NCI-H1105 treated with DMSO at 0.1 percent for 48 hours (cell line): ENCODE measurements around the gene AGMO.

Experiments
- DNase-seq: peaks from one replicate; lab custom pipeline; 2025; lab: John Stamatoyannopoulos, UW

Gene AGMO

GRCh38 chr7:15561835-15562234, at the start of gene AGMO:
Gene AGMO (minus strand): TSS chr7:15562015.
- DNase-seq = peak; percentile 32

GRCh38 chr7:15610503-15610902, 48.7 kb upstream of the AGMO start:
- DNase-seq = no peak

GRCh38 chr7:15609287-15609686, 47.5 kb upstream of the AGMO start:
- no peak for DNase-seq

GRCh38 chr7:15607529-15608210, 45.9 kb upstream of the AGMO start:
- no peak for DNase-seq

DNA sequence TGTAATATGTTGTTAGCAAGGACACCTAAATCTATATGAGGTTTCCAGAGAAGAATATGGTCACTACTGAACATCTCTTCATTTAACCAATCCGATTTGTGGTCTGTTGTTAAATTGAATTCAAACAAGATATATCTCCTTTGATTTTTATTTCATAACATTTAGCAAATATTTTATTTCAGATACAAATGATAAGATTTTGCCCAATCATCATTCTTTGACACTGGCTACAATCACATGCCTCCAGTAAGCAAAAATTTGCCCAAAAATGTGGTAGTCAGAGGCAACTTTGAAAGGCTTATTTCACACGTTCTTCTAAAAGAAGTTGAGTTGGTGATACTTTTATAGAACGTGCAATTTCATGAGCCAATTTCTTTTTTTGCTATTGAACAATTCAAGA, 44.7 kb upstream of the AGMO start:
- DNase-seq = no peak

DNA sequence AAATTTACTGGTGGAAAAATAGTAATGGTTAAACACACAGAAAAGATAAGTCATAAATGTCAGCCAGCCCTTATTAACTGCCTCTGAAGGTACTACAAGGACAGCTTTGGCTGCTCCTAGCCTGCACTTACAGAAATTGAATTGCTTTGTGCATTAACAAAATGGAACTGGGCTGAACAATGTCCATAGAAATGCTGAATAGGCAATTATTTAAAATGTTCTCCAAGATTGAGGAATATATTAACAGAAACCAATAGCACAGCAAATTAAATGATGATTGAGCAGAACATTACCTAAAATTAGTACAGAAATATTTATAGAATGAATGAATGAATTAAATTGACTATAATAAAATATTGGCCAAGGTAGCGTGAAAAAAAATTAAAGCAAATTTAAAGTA, 42.4 kb upstream of the AGMO start:
- DNase-seq = no peak

GRCh38 chr7:15603124-15603523, 41.3 kb upstream of the AGMO start:
- DNase-seq = no peak

DNA sequence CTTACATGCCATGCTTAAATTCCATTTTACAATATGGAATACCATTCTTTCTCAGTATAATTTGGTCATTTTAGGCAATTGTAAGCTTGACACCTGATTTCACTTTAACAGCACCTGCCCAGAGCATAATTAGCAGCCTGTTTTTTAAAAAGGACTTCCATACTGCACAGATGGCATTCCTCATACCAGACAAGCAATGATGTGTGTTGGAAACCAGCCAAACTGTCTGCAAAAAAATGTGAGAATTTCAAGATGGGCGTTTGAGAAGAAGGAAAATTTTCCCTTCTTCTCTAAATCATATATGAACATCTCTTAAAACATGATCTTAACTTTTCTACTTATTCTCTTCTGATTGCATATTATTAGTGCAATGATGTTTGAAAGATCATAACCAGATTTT, 40.4 kb upstream of the AGMO start:
- DNase-seq = peak; percentile 77

- DNase-seq = no peak
These were observed 39.4 kb upstream of the AGMO start for GRCh38 chr7:15601175-15601574.

- DNase-seq = no peak
These were observed 38.5 kb upstream of the AGMO start for GRCh38 chr7:15600298-15600697.

DNA sequence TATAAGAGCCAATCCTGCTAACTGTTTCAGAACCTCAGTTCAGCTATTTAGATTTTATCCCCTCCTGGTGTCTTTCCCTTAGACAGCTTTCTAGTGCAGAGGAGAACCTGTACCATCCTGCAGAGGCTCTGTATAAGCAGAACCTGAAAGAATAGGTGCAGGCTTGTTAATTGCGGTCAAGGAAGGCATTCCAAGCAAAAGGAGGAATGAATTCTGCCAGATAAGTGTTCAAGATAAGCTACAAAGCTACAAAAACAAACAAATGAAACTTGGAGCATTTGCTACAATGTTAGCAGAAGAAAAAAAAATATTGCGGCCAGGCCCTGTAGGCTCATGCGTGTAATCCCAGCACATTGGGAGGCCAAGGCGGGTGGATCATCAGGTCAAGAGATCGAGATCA, 32.6 kb upstream of the AGMO start:
- DNase-seq = no peak

DNA sequence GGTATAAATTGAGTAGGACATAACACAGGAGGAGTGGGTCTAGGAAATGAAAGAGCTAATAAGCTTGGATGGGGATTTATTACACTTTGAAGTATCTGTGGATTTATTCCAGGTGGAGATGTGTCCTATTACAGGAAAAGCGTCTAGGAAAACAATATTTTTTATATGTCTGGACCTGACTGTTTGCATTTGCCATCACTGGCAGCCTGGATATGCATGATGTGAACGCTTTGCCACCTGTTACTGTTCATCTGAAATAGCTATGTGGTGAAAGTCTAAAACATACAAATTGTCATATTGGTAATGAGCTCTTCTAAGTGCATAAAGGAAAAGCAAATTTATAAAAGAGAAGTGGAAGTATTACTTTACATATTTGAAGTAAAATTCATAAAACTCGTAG, 31.6 kb upstream of the AGMO start:
- DNase-seq = peak; percentile 68

DNA sequence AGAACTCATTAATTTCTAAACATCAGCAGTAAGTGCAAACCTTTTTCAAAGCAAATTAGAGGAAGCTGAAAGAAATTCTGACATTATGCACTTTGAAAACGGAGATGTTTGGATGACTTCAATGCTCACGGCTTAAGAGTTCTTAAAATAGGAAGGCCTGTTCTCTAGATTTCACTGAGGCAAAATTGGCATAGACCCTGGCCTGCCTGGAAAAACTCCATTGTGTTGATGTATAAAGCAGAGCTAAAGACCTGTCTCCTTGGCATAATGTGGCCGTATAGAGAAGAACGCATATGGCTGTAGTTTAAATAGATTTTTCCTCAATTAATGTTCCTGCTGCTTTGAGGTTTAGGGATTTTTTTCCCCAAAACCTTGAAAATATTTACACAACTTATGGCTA, 24.5 kb upstream of the AGMO start:
- no peak for DNase-seq

GRCh38 chr7:15584575-15584974, 22.8 kb upstream of the AGMO start:
- DNase-seq = no peak

DNA sequence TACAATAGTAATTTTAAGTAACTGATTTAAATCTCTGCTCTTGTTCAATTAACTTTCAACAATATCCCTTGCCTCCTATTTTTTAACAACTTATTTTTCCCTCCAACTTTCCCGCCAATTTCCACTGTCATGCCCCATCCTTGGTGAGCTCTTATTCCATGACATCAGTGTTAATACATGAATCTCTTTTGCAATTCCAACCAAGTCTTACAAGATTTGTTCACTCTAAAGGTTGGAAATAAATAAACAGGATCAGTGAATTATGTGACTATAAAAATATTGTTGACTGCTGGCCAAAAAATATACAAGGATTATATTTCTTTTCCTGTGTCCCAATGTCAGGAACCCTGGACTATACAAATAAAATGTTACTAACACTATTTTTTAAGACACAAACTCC, 21.0 kb upstream of the AGMO start:
- no peak for DNase-seq

GRCh38 chr7:15581352-15581951, 19.6 kb upstream of the AGMO start:
- DNase-seq = peak; percentile 94

DNA sequence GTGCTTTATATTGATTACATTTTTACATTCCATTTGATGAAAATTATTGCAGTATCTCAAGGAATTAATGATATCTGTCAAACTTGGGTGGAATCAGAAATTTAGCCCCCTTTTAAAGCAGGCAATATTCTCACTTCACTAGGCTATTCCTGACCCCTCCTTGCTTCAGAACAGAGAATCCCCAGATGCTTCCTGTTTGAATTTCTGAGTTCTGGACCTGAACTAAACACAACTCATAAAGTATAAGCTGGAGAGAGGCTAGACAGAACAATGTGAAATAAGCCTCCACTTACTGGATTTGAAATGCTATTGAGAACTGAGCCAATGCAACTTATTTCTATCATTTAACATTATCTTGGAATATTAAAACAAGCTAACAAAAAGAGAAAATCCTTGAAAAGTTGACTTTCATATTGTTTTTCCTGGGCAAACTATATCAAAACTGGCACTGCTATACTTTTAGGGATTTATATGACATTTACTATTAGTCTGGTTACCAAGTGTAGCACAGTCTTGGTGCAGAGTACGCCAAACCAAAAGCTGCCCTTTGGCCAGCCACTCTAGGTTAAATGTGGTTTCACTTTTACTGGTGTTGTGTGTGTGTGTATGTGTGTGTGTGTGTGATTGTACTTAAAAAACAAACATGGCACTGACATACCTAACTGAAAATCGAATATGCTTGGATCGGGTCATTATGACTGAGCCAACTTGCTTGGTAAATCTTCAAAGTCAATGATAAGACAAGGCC, 19.0 kb upstream of the AGMO start:
- DNase-seq = no peak

- no peak for DNase-seq
These were observed 15.8 kb upstream of the AGMO start for GRCh38 chr7:15577600-15577999.

- peak; percentile 12 for DNase-seq
These were observed 9.6 kb upstream of the AGMO start for GRCh38 chr7:15571301-15571878.

DNA sequence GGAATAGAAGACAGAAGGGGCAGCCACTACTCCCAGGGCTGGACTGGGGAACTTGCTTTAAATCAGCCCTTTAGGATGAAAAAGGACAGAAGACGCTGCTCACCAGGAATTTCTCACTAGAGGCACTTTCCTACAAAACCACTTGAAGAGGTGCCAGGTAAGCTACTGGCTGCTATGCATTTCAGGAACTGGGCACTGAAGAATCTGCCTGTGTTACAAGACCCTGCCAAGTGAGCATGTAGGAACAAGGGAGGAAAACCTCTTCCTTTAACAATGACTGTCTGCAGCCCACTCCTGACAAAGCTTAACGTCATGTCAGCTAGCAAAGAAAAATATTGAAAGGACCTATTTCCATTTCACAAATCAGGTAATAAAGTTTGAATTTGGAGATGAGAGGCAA, 5.8 kb upstream of the AGMO start:
- DNase-seq = peak; percentile 68

- DNase-seq = no peak
These were observed 5.2 kb upstream of the AGMO start for GRCh38 chr7:15567036-15567435.

DNA sequence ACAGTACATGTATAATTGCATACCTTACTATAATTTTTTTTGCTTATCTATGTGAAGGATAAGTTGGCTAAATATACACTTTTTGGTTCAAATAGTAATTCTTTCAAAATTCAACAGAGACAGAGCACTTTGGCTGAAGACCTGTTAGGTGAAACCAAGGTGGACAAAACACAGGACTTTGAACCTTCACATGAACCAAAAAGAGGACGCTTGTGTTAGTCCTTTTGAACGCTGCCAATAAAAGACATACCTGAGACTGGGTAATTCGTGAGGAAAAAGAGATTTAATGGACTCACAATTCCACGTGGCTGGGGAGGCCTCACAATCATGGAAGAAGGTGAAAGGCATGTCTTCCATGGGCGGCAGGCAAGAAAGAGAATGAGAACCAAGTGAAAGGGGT, 4.7 kb upstream of the AGMO start:
- DNase-seq = no peak

GRCh38 chr7:15560968-15561367, 847 bp downstream of the AGMO start:
- DNase-seq = no peak
